Activated CD4-positive, alpha-beta T cell treated with anti-CD3 and anti-CD28 coated beads, Interleukin-2, amount 50 U/mL, for 1 hour (primary cell): ENCODE measurements around the gene EFNA2.
A peak's percentile ranks its signal among the peaks of the same experiment; 100 is the strongest.

Experiments
- DNase-seq: peaks from one replicate; pipeline ENCODE4 v3.0.0-alpha.2; 2020

The EFNA2 gene

GRCh38 chr19:1284979-1285736 lies 515 bp upstream of the EFNA2 start:
- DNase-seq = no peak

- DNase-seq = no peak
Observed at GRCh38 chr19:1286487-1287353, 1.0 kb downstream of the EFNA2 start.

- DNase-seq = no peak
Observed at GRCh38 chr19:1287354-1288225, 1.9 kb downstream of the EFNA2 start.

GRCh38 chr19:1288226-1288612 lies 2.5 kb downstream of the EFNA2 start:
- no peak for DNase-seq

GRCh38 chr19:1288833-1289685 lies 3.4 kb downstream of the EFNA2 start:
- no peak for DNase-seq

DNA sequence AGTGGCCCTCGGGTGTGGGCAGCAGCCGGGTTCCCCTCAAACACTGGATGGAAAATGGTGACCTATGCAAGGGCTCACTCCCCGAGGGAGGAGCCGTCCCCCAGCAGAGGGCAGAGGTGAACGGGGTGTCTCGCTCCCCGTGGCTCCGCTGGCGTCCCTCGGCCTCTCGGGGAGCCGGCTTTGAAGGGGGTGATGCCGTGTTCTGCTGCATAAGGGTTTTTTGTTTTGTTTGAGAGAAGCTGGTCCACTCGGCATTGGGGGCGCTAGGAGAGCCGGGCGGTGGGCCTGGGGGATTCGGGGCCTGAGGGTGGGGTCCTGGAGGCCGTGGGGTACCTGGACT lies 4.0 kb downstream of the EFNA2 start:
- DNase-seq = no peak

DNA sequence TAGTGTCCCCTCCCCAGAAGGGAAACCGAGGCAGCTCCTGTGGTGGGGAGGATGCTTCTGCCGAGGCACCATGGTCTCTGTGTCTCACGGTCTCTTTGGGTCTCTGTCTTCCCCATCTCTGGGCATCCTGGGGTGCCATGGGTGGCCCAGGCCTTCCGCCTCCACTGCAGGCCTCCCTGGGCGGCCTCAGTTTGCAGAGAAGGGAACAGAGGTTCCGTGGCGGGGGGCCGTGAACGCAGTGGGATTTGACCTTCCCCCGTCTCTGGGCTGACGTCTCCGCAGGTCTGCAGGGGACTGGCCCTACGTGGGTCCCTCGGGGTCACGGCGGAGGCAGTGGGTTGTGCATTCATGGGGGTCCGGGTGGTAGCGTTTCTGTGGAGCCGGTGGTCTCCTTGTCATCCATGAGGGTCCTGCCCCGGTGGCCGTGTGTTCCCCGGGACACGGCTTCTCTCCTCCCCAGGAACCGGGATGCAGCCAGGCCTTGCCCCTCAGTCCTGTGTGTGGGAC lies 4.6 kb downstream of the EFNA2 start:
- no peak for DNase-seq

GRCh38 chr19:1290703-1291651 lies 5.3 kb downstream of the EFNA2 start:
- no peak for DNase-seq

DNA sequence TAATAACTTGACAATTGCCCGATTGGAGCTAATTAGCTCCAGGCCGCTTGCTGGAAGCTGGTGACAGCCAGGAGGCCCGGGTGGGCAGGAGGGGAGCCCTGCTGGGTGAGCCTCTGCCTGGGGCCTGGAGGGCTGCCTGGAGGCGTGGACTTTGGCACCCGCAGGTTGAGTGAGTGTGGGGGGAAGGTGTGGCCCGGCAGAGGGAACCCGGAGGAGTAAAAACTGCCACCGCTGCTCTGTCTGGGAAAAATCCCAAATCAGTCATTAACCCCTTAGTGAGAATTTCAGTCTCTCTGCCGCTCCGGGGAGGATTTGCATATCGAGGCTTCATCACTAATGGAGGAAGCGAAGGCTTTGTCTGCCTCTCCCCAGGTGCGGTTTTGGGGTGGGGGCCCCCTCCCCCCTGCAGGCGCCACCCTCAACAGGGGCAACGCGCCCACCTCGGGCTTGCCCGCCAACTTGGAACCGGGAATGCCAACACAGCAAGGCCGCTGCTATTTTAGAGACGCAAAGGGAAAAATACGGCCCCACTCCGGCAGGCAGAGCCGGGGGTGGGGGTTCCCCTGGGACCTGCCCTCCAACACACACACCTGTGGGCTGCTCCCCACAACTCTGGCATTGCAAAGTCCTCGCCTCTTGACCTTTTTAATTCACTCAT lies 6.2 kb downstream of the EFNA2 start:
- DNase-seq = no peak

DNA sequence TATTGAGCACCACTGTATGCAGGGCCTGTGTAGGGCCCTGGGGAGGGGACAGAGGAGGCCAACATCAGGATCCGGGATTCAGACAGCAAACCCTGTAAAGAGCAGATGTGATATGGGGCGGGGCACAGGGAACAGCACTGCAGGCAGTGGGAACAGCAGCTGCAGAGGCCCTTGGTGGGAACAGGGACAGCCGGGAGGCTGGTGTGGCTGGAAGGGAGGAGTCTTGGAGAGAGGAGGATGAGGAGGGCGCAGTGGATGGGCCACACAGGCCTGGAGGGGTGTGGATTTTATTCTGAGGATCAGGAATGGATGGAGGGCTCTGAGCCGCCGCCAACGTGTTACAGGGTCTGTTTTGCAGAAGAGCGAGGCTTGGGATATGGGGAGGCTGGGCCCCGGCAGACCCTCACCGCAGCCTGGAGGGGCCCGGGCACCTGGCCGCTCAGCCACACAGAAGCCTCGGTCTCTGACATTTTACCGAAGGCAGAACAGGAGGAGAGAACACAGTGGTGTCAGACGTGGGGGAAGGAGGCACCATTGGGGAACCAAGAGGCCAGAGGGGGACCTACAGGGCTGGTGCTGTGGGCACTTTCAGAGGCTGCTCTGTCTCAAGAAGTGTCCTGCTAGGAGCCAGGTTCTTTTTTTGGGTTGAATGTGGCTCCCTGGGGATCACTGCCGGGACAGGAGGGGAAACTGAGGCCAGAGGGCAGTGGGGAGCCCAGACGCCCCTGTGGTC lies 6.9 kb downstream of the EFNA2 start:
- no peak for DNase-seq

DNA sequence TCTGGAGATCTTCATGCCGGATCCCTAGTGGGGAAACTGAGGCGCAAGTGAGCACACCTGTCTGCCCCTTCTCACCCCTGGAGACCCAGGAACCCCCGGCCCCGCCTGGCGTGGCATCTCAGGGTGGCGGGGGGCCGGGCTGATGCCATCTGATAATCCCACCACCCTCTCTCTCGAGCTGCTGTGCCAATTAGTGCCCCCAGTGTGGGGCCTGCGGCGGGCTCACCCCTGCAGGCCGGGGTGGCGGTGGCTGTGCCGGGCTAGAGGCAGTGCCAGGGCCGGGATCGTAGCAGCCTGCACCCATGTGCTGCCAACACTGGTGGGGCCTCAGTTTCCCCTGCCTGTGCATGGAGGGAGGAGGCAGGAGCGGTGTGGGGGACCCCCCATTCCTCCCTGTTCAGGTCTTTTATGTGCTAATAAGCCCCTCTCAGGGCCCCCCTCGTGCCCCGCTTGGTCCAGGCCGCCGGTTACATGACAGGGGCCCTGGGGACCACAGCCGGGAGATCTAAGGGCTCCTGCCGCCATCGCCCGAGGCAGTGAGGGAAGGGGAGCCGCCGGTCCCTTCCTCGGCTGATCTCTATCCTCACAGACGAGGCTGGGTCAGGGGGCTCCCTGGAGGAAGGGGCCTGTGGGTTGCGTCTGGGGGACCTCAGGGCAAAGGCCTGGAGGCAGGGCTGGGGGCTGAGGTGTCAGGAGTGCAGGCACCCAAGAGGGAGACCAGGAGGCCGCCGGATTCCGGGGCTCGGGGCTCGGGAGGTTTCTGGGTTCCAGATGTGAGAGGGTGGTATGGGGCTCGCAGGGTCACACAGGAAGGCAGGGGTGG lies 8.3 kb downstream of the EFNA2 start:
- DNase-seq = no peak

GRCh38 chr19:1294688-1295087 lies 9.0 kb downstream of the EFNA2 start:
- no peak for DNase-seq

DNA sequence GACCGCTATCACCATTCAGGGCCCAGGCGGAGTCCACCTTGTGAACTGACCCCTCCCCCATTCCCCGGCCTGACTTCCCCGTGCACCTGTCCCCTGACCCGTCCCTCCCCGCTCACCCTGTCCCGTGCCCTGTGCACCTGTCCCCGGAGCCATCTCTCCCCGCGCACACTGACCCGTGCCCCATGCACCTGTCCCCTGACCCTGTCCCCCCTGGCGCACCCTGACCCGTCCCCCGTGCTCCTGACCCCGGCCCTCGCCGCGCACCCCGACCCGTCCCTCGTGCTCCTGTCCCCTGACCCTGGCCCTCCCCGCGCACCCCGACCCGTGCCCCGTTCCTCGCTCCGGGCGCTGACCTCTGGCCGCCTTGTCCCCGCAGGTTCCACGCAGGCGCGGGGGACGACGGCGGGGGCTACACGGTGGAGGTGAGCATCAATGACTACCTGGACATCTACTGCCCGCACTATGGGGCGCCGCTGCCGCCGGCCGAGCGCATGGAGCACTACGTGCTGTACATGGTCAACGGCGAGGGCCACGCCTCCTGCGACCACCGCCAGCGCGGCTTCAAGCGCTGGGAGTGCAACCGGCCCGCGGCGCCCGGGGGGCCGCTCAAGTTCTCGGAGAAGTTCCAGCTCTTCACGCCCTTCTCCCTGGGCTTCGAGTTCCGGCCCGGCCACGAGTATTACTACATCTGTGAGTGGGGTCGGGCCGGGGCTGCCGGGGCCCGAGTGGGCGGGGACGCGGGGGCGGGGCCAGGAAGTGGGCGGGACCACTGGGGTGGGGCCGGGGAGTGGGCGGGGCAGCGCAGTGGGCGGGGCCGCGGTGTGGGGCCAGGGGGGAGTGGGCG lies 9.7 kb downstream of the EFNA2 start:
- peak; percentile 43 for DNase-seq

- DNase-seq = no peak
Observed at GRCh38 chr19:1296078-1296477, 10.4 kb downstream of the EFNA2 start.

GRCh38 chr19:1296575-1297271 lies 11.1 kb downstream of the EFNA2 start:
- DNase-seq = no peak

DNA sequence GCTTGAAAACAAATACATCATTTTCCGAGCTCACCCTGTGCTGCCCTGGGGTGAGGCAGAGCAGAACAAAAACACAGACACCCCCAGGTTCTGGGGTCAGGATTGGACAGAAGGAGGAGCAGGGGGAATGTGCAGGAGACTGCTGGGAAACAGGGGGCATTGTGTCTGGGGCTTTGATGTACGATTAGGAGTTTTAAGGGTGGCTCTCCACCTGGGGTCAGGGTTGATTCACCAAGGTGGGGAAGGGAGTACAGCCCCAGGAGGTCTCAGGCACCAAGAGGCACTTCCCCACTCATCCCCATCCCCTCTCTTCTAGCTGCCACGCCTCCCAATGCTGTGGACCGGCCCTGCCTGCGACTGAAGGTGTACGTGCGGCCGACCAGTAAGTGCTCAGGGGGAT lies 12.6 kb downstream of the EFNA2 start:
- no peak for DNase-seq

GRCh38 chr19:1299801-1300200 lies 14.1 kb downstream of the EFNA2 start:
- DNase-seq = no peak
